SK-N-MC (cell line): Measurements from ENCODE around the gene CD2AP.

Experiments
- EZH2 ChIP-seq: fragments of 200-600 bp; sonication (generic); IDR thresholded peaks from one replicate; pipeline ENCODE4 v1.6.1; 2017; ENCODE audit warnings: antibody characterized with exemption
- FOXP2 ChIP-seq: optimal IDR thresholded peaks from 2 replicates; pipeline ENCODE3; 2011; ENCODE audit warnings: mild to moderate bottlenecking, moderate library complexity; ENCODE audit not compliant: insufficient read depth; ENCODE audit errors: extremely low read length, control extremely low read depth
- POLR2AphosphoS5 ChIP-seq: IDR thresholded peaks from 2 replicates; pipeline ENCODE4 v1.6.1; 2012; ENCODE audit warnings: mild to moderate bottlenecking, low read depth, low read length, borderline replicate concordance

GRCh38 chr6:47628448-47629272, 151.1 kb downstream of the CD2AP start:
- TF ChIP-seq EZH2 (no peak), POLR2AphosphoS5 (no peak), FOXP2 (no peak)
